Subcutaneous adipose tissue (tissue), 4 donors: ENCODE results near the gene PLAC9. TPM values are rescaled to one million over a fixed set of nuclear protein-coding genes. Genes with fewer than 3 reads are reported as not detected.

ENCODE experiments used
- CTCF ChIP-seq: fragments of 450-650 bp; IDR thresholded peaks from one replicate; pipeline ENCODE4 v1.5.1; 2016; ENCODE audit warnings: low read depth, mild to moderate bottlenecking, control low read depth, antibody characterized with exemption, moderate library complexity
- total RNA-seq, 4 donors: library from RNA; depleted of rRNA; stranded (reverse); fragments of >200 nt; gene quantifications; one replicate each; pipeline ENCODE4 v1.1.0, GENCODE V29; 2016

PLAC9 gene
- total RNA-seq, 4 donors from 2014 or later: 27.0 to 62.8 (median 49.9) TPM

- TF ChIP-seq CTCF: no peak
Observed at GRCh38 chr10:80158598-80159127, 26.1 kb downstream of the PLAC9 start.

- TF ChIP-seq CTCF: no peak
Observed at GRCh38 chr10:80159166-80159873, 26.8 kb downstream of the PLAC9 start.

GRCh38 chr10:80160361-80161320, 28.1 kb downstream of the PLAC9 start:
- no peak for TF ChIP-seq CTCF

- no peak for TF ChIP-seq CTCF
Observed at GRCh38 chr10:80161321-80162083, 29.0 kb downstream of the PLAC9 start.

GRCh38 chr10:80163741-80164341, 31.3 kb downstream of the PLAC9 start:
- TF ChIP-seq CTCF: no peak

- no peak for TF ChIP-seq CTCF
Observed at GRCh38 chr10:80164596-80164995, 32.1 kb downstream of the PLAC9 start.
